HepG2 (cell line): ENCODE data around the gene SPAG6. TPM values are rescaled to one million over a fixed set of nuclear protein-coding genes. Genes with fewer than 3 reads are reported as not detected.

Experiments used
- ATF4 ChIP-seq, 2 experiments: fragments of 450-650 bp in 1 of 2; sonication (generic) in 1 of 2; formaldehyde crosslinking; IDR thresholded peaks; 2 replicates each; pipeline versions ENCODE4 v1.5.0 to v1.8.0; 2020 to 2022; ENCODE audit warnings: mild to moderate bottlenecking in 1 of 2, missing genetic modification reagents in 1 of 2
- BRCA1 ChIP-seq: sonication (generic); formaldehyde crosslinking; IDR thresholded peaks from 2 replicates; pipeline ENCODE4 v1.4.0; 2020; ENCODE audit warnings: missing genetic modification reagents
- CHCHD3 ChIP-seq: sonication (generic); formaldehyde crosslinking; IDR thresholded peaks from 2 replicates; pipeline ENCODE4 v1.8.0; 2022; ENCODE audit warnings: mild to moderate bottlenecking, missing genetic modification reagents, moderate library complexity
- CHD4 ChIP-seq: fragments of 200-600 bp; sonication (generic); IDR thresholded peaks from 2 replicates; pipeline ENCODE4 v1.7.0; 2017; ENCODE audit warnings: mild to moderate bottlenecking, low read length, borderline replicate concordance
- CSRNP1 ChIP-seq: sonication (generic); formaldehyde crosslinking; IDR thresholded peaks from 2 replicates; pipeline ENCODE4 v1.8.1; 2023; ENCODE audit warnings: mild to moderate bottlenecking, missing genetic modification reagents
- DBP ChIP-seq: sonication (generic); formaldehyde crosslinking; IDR thresholded peaks from 2 replicates; pipeline ENCODE4 v1.4.0; 2020; ENCODE audit warnings: missing genetic modification reagents; ENCODE audit errors: not compliant biosample characterization
- E2F5 ChIP-seq: sonication (generic); formaldehyde crosslinking; conservative IDR thresholded peaks from 2 replicates; pipeline ENCODE4 v1.4.0; 2020; ENCODE audit warnings: missing genetic modification reagents
- HCFC1 ChIP-seq: fragments of 150-350 bp; IDR thresholded peaks from 2 replicates; pipeline ENCODE4 v1.6.1; 2014; ENCODE audit warnings: low read depth, low read length
- HNF1B ChIP-seq: sonication (generic); formaldehyde crosslinking; IDR thresholded peaks from 2 replicates; pipeline ENCODE4 v1.5.1; 2020; ENCODE audit warnings: mild to moderate bottlenecking, moderate library complexity, missing genetic modification reagents
- MLLT10 ChIP-seq: sonication (generic); formaldehyde crosslinking; IDR thresholded peaks from 2 replicates; pipeline ENCODE4 v1.4.0; 2020; ENCODE audit warnings: missing genetic modification reagents
- NFYB ChIP-seq: sonication (generic); formaldehyde crosslinking; IDR thresholded peaks from 2 replicates; pipeline ENCODE4 v1.4.0; 2020; ENCODE audit warnings: missing genetic modification reagents
- PHF8 ChIP-seq: sonication (generic); formaldehyde crosslinking; IDR thresholded peaks from 2 replicates; pipeline ENCODE4 v1.5.0; 2020; ENCODE audit warnings: missing genetic modification reagents
- TIGD3 ChIP-seq: sonication (generic); formaldehyde crosslinking; IDR thresholded peaks from 2 replicates; pipeline ENCODE4 v1.5.1; 2020; ENCODE audit warnings: mild to moderate bottlenecking, missing genetic modification reagents, borderline replicate concordance
- ZBTB3 ChIP-seq: sonication (generic); formaldehyde crosslinking; IDR thresholded peaks from 2 replicates; pipeline ENCODE4 v1.4.0; 2020; ENCODE audit warnings: low read depth, mild to moderate bottlenecking, moderate library complexity, missing genetic modification reagents, borderline replicate concordance
- ZBTB42 ChIP-seq: sonication (generic); formaldehyde crosslinking; IDR thresholded peaks from 2 replicates; pipeline ENCODE4 v1.5.0; 2020; ENCODE audit warnings: mild to moderate bottlenecking, missing genetic modification reagents
- ZMYM2 ChIP-seq: sonication (generic); formaldehyde crosslinking; IDR thresholded peaks from 2 replicates; pipeline ENCODE4 v1.8.0; 2022; ENCODE audit warnings: mild to moderate bottlenecking, missing genetic modification reagents
- ZNF275 ChIP-seq: sonication (generic); formaldehyde crosslinking; IDR thresholded peaks from 2 replicates; pipeline ENCODE4 v1.8.0; 2022; ENCODE audit warnings: missing genetic modification reagents, mild to moderate bottlenecking, inconsistent platforms, borderline replicate concordance
- ZNF317 ChIP-seq: sonication (generic); formaldehyde crosslinking; IDR thresholded peaks from 2 replicates; pipeline ENCODE4 v1.5.0; 2020; ENCODE audit warnings: mild to moderate bottlenecking, missing genetic modification reagents
- ZNF530 ChIP-seq: sonication (generic); formaldehyde crosslinking; IDR thresholded peaks from 2 replicates; pipeline ENCODE4 v1.5.0; 2020; ENCODE audit warnings: low read depth, mild to moderate bottlenecking, missing genetic modification reagents
- polyA plus RNA-seq, 8 experiments: library from polyadenylated mRNA; depleted of rRNA in 3 of 8; stranded (reverse) in 7 of 8; unstranded in 1 of 8; fragments of >200 nt; fragmentation: Illumina TruSeq in 4 of 8; extraction: Trizol in 4 of 8; gene quantifications; 2 replicates each; pipeline versions ENCODE4 v1.2.1 to v1.2.3, GENCODE V29; 2011 to 2016; ENCODE audit warnings: low read depth in 4 of 8, missing spikeins in 1 of 8, mixed read lengths in 1 of 8; ENCODE audit not compliant: insufficient read depth in 1 of 8
- total RNA-seq, 5 experiments: library from RNA; depleted of rRNA; stranded (reverse); fragments of >200 nt; fragmentation: Illumina TruSeq; extraction: Trizol; gene quantifications; 2 replicates each; pipeline ENCODE4 v1.2.3, GENCODE V29; 2016; ENCODE audit warnings: low read depth in 1 of 5

Gene SPAG6
- total and polyA plus RNA-seq, 2 of the 13 experiments (the other 11 are each of a cell fraction or from before 2014, with no cell fraction given) = not detected

- TF ChIP-seq TIGD3 (CRISPR knock-in tag) = no peak
- no peak for TF ChIP-seq ZMYM2 (CRISPR knock-in tag)
- no peak for TF ChIP-seq ZBTB3 (CRISPR knock-in tag)
- TF ChIP-seq CHCHD3 (CRISPR knock-in tag) = no peak
- TF ChIP-seq ZNF317 (CRISPR knock-in tag) = no peak
- TF ChIP-seq ZNF275 (CRISPR knock-in tag) = no peak
- 0 out of 2 replicates have a peak, but pooled peaks have one; percentile 24 for TF ChIP-seq ZNF530 (CRISPR knock-in tag)
- no peak for TF ChIP-seq DBP (CRISPR knock-in tag)
- TF ChIP-seq CHD4 = no peak
- TF ChIP-seq ATF4 (CRISPR knock-in tag; IDR thresholded peaks at IDR 0.05) = no peak; a peak in 1 of 4 replicates
- no peak for TF ChIP-seq HCFC1
- TF ChIP-seq CSRNP1 (CRISPR knock-in tag) = no peak
- peak; percentile 77 for TF ChIP-seq PHF8
- TF ChIP-seq BRCA1 = peak; percentile 51; the same call in 1 of the 2 replicates
- no peak for TF ChIP-seq E2F5 (CRISPR knock-in tag)
- 0 out of 2 replicates have a peak, but pooled peaks have one; percentile 35 for TF ChIP-seq HNF1B (CRISPR knock-in tag)
- no peak for TF ChIP-seq MLLT10 (CRISPR knock-in tag)
- 0 out of 2 replicates have a peak, but pooled peaks have one; percentile 31 for TF ChIP-seq ZBTB42 (CRISPR knock-in tag)
- TF ChIP-seq NFYB (CRISPR knock-in tag) = 0 out of 2 replicates have a peak, but pooled peaks have one; percentile 11
These were observed 4.7 kb upstream of the SPAG6 start (continued) for GRCh38 chr10:22340329-22341189.
